GM12873 (cell line): ENCODE results near the gene CYP11A1.

ENCODE experiments used
- CTCF ChIP-seq: IDR thresholded peaks from 2 replicates; pipeline ENCODE4 v1.5.1; 2012; ENCODE audit warnings: low read depth, mild to moderate bottlenecking, moderate library complexity, low read length, control low read depth; ENCODE audit not compliant: insufficient read depth; ENCODE audit errors: missing control alignments

Gene CYP11A1

GRCh38 chr15:74389241-74390048 is 22.0 kb upstream of the CYP11A1 start:
- no peak for TF ChIP-seq CTCF

GRCh38 chr15:74388363-74388951 is 21.0 kb upstream of the CYP11A1 start:
- TF ChIP-seq CTCF: no peak

- TF ChIP-seq CTCF: no peak
Measured at GRCh38 chr15:74387621-74388362, 20.3 kb upstream of the CYP11A1 start.

- TF ChIP-seq CTCF: no peak
Measured at GRCh38 chr15:74387141-74387541, 19.7 kb upstream of the CYP11A1 start.

- TF ChIP-seq CTCF: no peak
Measured at GRCh38 chr15:74386496-74387140, 19.2 kb upstream of the CYP11A1 start.

GRCh38 chr15:74385733-74386132 is 18.3 kb upstream of the CYP11A1 start:
- TF ChIP-seq CTCF: no peak
